ENCODE results near the gene PGF.
"Not testable (repeated sequence)": the region's sequence is repeated elsewhere in the genome, so short reads cannot be mapped to it uniquely, and the experiment has no call there.

PGF gene

GRCh38 chr14:74942181-74942580, 13.2 kb downstream of the PGF start:
- no peak for DNase-seq (ENCODE audit: low read depth, low spot score)

GRCh38 chr14:74941676-74942097, 13.7 kb downstream of the PGF start:
- no peak for DNase-seq (ENCODE audit: low read depth, low spot score)

GRCh38 chr14:74940956-74941565, 14.3 kb downstream of the PGF start:
- no peak for DNase-seq (ENCODE audit: low read depth, low spot score)

GRCh38 chr14:74938531-74939495, 16.6 kb downstream of the PGF start:
- no peak for DNase-seq (ENCODE audit: low read depth, low spot score)

GRCh38 chr14:74937171-74937570, 18.2 kb downstream of the PGF start:
- no peak for DNase-seq (ENCODE audit: low read depth, low spot score)

GRCh38 chr14:74936731-74937130, 18.7 kb downstream of the PGF start:
- DNase-seq (ENCODE audit: low read depth, low spot score), result no peak

- DNase-seq (ENCODE audit: low read depth, low spot score), result no peak
Measured at GRCh38 chr14:74936151-74936550, 19.2 kb downstream of the PGF start.

GRCh38 chr14:74935360-74935680, 20.1 kb downstream of the PGF start:
- no peak for DNase-seq (ENCODE audit: low read depth, low spot score)

GRCh38 chr14:74934476-74935359, 20.7 kb downstream of the PGF start:
- no peak for DNase-seq (ENCODE audit: low read depth, low spot score)

GRCh38 chr14:74934041-74934440, 21.4 kb downstream of the PGF start:
- DNase-seq (ENCODE audit: low read depth, low spot score), result no peak

- DNase-seq (ENCODE audit: low read depth, low spot score), result not testable (repeated sequence)
Measured at GRCh38 chr14:74932936-74933335, 22.5 kb downstream of the PGF start.

GRCh38 chr14:74932401-74932901, 22.9 kb downstream of the PGF start:
- DNase-seq (ENCODE audit: low read depth, low spot score), result no peak

- DNase-seq (ENCODE audit: low read depth, low spot score), result not testable (repeated sequence)
Measured at GRCh38 chr14:74931744-74932143, 23.7 kb downstream of the PGF start.

- DNase-seq (ENCODE audit: low read depth, low spot score), result no peak
Measured at GRCh38 chr14:74929242-74929641, 26.2 kb downstream of the PGF start.

- no peak for DNase-seq (ENCODE audit: low read depth, low spot score)
Measured at GRCh38 chr14:74927225-74927624, 28.2 kb downstream of the PGF start.

GRCh38 chr14:74924061-74924460, 31.3 kb downstream of the PGF start:
- no peak for DNase-seq (ENCODE audit: low read depth, low spot score)

- no peak for DNase-seq (ENCODE audit: low read depth, low spot score)
Measured at GRCh38 chr14:74922752-74923401, 32.5 kb downstream of the PGF start, which contains the start of gene RPS6KL1. RPS6KL1 (minus strand) TSS chr14:74923260; CDS start chr14:74921541, 1,719 bp downstream.

GRCh38 chr14:74921987-74922751, 33.2 kb downstream of the PGF start:
- DNase-seq (ENCODE audit: low read depth, low spot score), result no peak

- no peak for DNase-seq (ENCODE audit: low read depth, low spot score)
Measured at GRCh38 chr14:74921053-74921620, 34.3 kb downstream of the PGF start.

- DNase-seq (ENCODE audit: low read depth, low spot score), result no peak
Measured at GRCh38 chr14:74920281-74920680, 35.1 kb downstream of the PGF start.

Data from smooth muscle cell of the brain vasculature (primary cell).